Bronchial epithelial cell (primary cell): ENCODE results near the gene COA4. TPM values are rescaled to one million over a fixed set of nuclear protein-coding genes. Genes with fewer than 3 reads are reported as not detected.
A peak's percentile ranks its signal among the peaks of the same experiment; 100 is the strongest.

Experiments
- DNase-seq: peaks from one replicate; pipeline ENCODE4 v3.0.0-alpha.2; 2010; ENCODE audit warnings: low read depth
- FAIRE-seq: peaks from 2 replicates; lab custom pipeline; 2011; peaks lifted over from hg19 to GRCh38; lab: Jason Lieb, UNC
- H3K27me3 ChIP-seq: 2 replicates; pipeline ENCODE4 v1.5.1; 2011; ENCODE audit warnings: low read length; ENCODE audit not compliant: control insufficient read depth, insufficient read depth
- H3K36me3 ChIP-seq: 2 replicates; pipeline ENCODE4 v1.5.1; 2011; ENCODE audit warnings: low read length; ENCODE audit not compliant: control insufficient read depth, insufficient read depth
- H3K4me3 ChIP-seq: 2 replicates; pipeline ENCODE4 v1.5.1; 2011; ENCODE audit warnings: mild to moderate bottlenecking, low read depth, low read length, control low read depth
- CTCF ChIP-seq: IDR thresholded peaks from 2 replicates; pipeline ENCODE4 v1.5.1; 2011; ENCODE audit warnings: mild to moderate bottlenecking, moderate library complexity, low read length, control low read depth, inconsistent platforms; ENCODE audit not compliant: insufficient read depth, severe bottlenecking
- total RNA-seq: library from RNA; depleted of rRNA; stranded (reverse); fragments of >200 nt; gene quantifications from 2 replicates; pipeline ENCODE4 v1.2.1, GENCODE V29; 2014

Gene COA4
- total RNA-seq, 1 donor from 2014 or later, result 102 TPM

DNA sequence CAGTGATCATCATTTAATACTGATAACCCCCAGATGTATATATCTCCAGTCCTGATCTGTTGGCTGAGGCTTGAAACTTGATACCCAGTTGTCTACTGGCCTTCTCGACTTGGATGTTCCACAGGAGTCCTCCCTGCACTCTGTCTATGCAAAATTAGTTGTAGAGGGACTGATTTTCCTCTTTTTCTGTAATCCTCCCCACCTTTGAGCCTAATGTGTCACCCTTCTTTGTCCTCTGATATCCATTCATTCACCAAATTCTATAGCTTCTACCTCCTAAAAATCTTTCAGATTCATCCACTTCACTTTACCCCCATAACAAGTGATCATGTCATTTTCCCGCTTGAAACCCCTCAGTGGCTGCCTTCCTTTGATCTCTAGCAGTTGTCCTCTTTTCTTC lies 16.4 kb downstream of the COA4 start:
- Histone ChIP-seq H3K36me3 (peaks cover 4% of the 10 kb centered on the region), H3K27me3 (no peaks in the 10 kb centered on the region), H3K4me3 (no peak overlapping the region)
- TF ChIP-seq CTCF, result no peak
- FAIRE-seq, result no peak
- DNase-seq, result no peak

DNA sequence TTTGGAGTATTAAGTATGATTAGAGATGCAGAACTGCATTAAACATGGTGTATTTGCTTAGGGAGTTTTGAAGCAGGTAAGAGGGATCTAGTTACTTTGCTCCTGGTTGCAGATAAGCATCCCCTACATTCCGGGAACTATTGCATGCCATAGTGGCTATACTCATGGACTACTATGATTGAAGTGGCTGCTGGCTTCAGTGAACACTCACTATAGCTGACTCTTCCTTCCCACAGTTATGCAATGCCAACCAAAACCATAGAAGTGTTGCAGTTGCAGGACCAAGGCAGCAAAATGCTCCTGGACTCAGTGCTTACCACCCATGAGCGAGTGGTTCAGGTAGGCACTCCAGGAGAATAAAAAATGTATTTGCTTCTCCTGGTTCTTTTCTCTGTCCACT lies 17.0 kb downstream of the COA4 start:
- peaks cover 4% of the 10 kb centered on the region for H3K36me3 ChIP-seq

GRCh38 chr11:73856031-73856567 lies 20.5 kb downstream of the COA4 start:
- Histone ChIP-seq H3K36me3 (no peaks in the 10 kb centered on the region), H3K27me3 (no peaks in the 10 kb centered on the region), H3K4me3 (no peak overlapping the region)
- FAIRE-seq, result no peak
- no peak for TF ChIP-seq CTCF
- no peak for DNase-seq

More for the DNA sequence above, 17.0 kb downstream of the COA4 start:
- Histone ChIP-seq H3K27me3 (no peaks in the 10 kb centered on the region), H3K4me3 (no peak overlapping the region)
- FAIRE-seq, result no peak
- DNase-seq, result no peak
- no peak for TF ChIP-seq CTCF

GRCh38 chr11:73854680-73855079 lies 22.0 kb downstream of the COA4 start:
- TF ChIP-seq CTCF, result no peak
- FAIRE-seq (no peak), DNase-seq (peak; percentile 90)
- Histone ChIP-seq H3K4me3 (no peak overlapping the region), H3K27me3 (no peaks in the 10 kb centered on the region), H3K36me3 (no peaks in the 10 kb centered on the region)

DNA sequence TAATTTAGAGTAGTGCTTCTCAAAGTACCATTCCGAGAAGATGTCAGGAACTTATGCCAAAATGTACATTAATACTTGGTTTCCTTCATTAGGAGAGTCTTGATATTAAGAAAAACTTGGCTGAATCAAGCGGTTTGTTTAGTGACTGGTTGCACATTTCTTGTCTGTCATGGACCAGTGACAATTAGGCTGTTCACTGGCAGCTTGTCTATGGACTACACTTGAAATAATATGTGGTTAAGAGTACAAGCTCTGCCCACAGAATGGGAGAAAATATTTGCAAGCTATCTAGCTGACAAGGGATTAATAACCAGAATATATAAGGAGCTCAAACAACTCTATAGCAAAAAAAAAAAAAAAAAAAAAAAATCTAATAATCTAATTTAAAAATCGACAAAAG lies 24.6 kb downstream of the COA4 start:
- Histone ChIP-seq H3K27me3 (no peaks in the 10 kb centered on the region), H3K4me3 (no peak overlapping the region), H3K36me3 (no peaks in the 10 kb centered on the region)
- FAIRE-seq (no peak), DNase-seq (no peak)
- TF ChIP-seq CTCF, result no peak

DNA sequence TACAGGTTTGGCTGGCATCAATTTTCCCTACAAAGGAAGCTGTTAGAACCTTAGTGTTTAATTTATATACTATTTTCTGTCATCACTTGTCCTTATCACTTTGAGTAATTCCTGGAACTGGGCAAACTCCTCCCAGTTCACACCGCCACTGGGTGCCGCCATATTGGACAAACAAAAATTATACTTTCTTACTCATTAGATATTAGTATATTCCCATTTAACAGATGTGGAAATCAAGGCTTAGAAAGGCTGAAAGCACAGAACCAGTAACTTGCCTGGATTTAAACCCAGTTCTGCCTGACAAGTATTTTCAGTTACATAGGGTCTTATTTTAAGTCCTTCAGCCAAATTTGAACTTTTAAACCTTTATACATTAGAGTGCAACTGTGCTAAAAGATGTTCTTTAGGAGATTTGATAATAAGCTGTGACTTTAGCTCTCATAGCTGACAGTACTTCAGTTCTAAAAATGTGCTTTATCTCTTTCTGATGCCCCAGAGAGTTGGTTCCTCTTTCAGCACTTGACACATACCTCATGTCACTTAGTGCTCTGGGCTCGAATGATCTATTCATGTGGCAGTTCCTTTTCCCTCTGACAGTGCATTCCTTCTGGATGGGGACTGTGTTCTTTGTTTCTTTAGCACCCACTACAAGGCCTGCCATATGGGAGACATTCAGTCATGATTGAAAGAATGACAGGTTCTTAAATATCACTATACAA lies 25.4 kb downstream of the COA4 start:
- DNase-seq (no peak), FAIRE-seq (no peak)
- Histone ChIP-seq H3K4me3 (no peak overlapping the region), H3K27me3 (no peaks in the 10 kb centered on the region), H3K36me3 (no peaks in the 10 kb centered on the region)
- no peak for TF ChIP-seq CTCF
